Skeletal muscle cell (primary cell): Measurements from ENCODE around the gene ING1.
"Not testable (repeated sequence)": the region's sequence is repeated elsewhere in the genome, so short reads cannot be mapped to it uniquely, and the experiment has no call there.

Source experiments
- DNase-seq: peaks from one replicate; pipeline ENCODE4 v3.0.0-alpha.2; 2010; ENCODE audit warnings: low read depth
- H3K4me3 ChIP-seq: 2 replicates; pipeline ENCODE4 v1.5.1; 2011; ENCODE audit warnings: low read depth, mild to moderate bottlenecking, control low read depth, low read length, moderate library complexity

ING1 gene

DNA sequence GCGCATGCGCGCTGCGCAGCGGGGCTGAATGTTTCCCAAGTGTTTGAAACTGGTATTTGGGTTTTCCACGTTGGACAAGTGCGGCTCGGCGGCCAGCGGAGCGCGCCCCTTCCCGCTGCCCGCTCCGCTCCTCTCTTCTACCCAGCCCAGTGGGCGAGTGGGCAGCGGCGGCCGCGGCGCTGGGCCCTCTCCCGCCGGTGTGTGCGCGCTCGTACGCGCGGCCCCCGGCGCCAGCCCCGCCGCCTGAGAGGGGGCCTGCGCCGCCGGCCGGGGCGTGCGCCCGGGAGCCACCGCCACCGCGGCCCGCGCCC, at the start of gene ING1:
Gene ING1, plus strand, starts transcription at position 59 of the 311 bp plus-strand sequence. CDS start 450 bp downstream, outside the sequence.
- DNase-seq, result no peak
- H3K4me3 ChIP-seq, result peak within 1 kb of the TSS; percentile 97

DNA sequence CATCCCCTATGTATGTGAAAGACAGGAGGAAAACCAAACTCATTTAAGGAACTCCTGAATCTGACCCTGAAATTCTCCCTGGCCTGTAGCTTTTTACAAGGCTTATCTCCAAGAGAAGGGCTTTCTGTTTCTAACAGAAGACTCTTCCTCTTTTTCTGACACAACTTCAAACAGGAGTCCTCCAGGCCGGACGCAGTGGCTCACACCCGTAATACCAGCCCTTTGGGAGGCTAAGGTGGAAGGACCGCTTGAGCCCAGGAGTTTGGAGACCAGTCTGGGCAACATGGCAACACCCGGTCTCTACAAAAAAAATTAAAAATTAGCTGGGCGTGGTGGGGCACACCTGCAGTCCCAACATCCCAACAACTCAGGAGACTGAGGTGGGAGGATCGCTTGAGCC, 49.5 kb upstream of the ING1 start:
- no peak for DNase-seq
- H3K4me3 ChIP-seq, result no peak overlapping the region

DNA sequence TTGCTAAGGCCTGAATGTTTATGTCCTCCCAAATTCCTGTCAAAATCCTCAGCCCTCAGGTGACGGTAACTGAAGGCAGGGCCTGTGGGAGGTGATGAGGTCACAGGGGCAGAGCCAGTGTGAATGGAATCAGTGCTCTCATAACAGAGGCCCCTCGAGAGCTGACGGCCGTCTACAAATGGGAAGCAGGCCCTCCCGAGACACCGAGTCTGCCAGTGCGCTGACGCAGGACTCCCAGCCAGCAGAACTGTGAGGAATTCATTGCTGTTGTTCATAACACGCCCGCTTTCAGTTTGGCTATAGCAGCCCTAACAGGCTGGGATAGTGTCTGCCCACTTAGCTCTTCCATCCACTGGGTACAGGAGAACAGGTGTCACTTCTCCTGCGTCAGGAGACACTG, 48.8 kb upstream of the ING1 start:
- no peak for DNase-seq
- no peak overlapping the region for H3K4me3 ChIP-seq

DNA sequence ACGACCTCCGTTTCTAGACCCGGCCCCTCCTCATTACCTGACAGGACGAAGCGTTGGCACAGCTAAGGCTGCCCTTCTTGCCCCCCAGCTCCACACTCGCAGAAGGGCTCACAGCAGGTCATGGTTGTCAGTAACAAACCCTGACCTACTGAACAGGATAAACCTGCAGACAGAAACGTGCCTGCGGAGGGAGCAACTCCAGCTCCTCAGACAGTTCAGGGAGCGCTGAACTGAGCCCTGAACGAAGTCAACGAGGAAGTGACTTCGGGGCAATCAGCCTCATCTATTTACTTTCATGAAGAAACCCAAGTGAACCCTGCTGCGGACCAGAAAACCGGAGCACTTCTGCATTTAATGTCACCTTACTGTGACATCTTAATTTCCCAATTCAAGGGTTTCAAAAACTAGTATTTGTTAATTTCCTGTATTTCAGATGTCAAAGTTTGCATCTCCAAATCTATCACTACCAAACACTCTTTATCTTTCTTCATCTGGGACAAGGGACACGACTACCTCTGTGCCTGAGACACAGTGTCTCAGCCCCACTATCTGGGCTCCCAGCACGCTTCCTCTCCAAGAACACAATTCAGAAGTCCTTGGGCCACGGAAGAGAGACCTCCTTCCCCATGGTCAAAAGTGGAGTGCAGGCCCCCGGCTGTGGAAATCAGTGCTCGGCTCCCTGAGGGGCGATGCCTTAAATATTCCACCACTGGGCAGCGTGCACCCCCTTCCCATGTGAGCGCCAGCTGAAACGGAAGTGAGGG, 47.8 kb upstream of the ING1 start:
- no peak overlapping the region for H3K4me3 ChIP-seq
- no peak for DNase-seq

- no peak for DNase-seq
- no peak overlapping the region for H3K4me3 ChIP-seq
Measured at GRCh38 chr13:110666255-110666533, 47.3 kb upstream of the ING1 start.

DNA sequence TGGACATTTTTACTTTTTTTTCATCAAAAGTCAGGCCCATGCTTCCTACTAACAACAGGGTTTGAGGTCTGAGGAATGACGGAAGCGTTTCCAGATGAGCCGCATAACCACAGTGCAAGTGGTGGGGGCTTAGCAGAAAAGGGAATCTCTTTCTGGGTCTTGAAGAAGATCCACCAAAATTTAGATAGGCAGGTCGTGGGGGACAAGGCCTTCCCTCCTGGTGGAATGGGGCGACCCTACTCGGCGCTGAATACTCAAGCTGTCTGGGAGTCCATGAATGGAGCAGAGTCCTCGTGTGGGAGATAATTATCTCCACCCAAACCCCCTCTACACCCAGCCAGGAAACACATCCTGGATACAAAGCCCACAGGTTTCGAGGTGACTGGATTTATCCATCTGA, 44.5 kb upstream of the ING1 start:
- H3K4me3 ChIP-seq, result no peak overlapping the region
- no peak for DNase-seq

DNA sequence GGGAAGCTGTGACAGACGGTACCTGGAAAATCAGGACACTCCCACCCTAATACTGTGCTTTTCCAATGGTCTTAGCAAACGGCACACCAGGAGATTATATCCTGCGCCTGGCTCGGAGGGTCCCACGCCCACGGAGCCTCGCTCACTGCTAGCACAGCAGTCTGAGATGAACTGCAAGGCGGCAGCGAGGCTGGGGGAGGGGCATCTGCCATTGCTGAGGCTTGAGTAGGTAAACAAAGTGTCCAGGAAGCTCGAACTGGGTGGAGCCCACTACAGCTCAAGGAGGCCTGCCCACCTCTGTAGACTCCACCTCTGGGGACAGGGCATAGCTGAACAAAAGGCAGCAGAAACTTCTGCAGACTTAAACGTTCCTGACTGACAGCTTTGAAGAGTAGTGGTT, 43.7 kb upstream of the ING1 start:
- not testable (repeated sequence) for DNase-seq, H3K4me3 ChIP-seq

DNA sequence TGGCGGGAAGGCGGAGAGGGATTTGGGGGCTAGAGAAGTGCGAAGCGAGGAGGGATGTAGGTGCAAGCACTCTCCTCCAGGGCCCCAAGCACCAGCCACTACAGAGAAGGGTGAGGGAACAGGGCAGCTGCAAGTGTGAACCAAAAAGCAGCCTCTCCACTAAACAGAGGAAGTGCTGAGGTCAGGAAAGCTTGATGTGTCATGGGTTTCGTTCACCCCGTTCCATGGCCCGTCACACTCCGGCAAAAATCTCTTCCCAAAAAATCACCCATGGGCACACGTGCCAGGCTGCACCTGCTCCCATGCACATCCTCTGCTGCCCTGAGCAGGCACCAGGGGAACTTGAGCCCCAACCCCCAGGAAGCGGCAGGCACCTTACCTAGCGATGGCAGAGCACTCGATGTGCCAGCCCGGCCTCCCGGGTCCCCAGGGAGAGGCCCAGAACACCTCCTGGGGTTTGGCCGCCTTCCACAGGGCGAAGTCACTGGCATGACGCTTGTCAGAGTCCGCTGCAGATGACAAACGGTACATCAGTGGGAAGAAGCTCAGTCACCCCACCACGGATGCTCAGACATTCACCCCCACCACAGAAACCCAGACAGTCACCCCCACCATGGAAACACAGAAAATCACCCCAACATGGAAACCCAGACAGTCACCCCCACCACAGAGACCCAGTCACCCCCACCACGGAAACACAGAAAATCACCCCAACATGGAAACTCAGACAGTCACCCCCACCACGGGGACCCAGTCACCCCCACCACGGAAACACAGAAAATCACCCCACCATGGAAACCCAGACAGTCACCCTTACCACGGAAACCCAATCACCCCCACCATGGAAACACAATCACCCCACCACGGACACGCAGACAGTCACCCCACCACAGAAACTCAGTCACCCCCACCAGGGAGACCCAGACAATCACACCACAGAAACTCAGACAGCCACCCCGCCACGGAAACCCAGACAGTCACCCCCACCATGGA, 36.6 kb upstream of the ING1 start:
- DNase-seq, result no peak
- no peak overlapping the region for H3K4me3 ChIP-seq

DNA sequence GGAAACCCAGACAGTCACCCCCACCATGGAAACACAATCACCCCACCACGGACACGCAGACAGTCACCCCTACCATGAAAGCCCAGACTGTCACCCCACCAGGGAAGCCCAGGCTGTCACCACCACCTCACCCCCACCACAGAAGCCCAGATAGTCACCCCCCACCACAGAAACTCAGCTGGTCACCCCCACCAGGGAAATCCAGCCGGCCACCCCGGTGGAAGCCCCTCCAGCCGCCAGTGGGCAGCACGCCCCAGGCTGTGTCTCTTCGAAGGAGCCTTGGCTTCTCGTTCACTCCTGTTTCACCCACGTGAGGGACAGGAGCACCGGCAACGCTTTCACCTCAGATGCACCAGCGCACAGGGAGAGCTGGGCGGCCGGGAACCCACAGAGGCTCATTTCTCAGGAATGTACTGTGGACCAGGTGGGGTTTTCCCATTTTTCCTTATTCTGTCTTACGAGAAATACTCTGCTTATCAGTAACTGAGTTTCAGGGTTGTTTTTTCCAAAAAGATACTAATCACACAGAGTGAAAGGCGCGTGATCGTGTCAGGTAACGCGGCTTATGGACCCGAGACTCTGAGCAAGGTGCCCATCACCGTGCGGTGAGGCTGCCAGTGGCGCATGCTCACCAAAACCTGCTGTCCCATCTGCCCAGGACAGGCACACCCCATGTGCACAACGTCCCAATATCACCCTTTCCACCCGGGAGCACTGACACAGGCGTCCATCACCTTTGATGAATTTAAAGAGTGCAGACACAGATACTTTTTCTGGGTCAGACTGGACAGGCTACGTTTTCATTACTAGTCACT, 35.6 kb upstream of the ING1 start:
- no peak for DNase-seq
- H3K4me3 ChIP-seq, result no peak overlapping the region

GRCh38 chr13:110680852-110681251, 32.6 kb upstream of the ING1 start:
- DNase-seq, result no peak
- H3K4me3 ChIP-seq, result no peak overlapping the region

DNA sequence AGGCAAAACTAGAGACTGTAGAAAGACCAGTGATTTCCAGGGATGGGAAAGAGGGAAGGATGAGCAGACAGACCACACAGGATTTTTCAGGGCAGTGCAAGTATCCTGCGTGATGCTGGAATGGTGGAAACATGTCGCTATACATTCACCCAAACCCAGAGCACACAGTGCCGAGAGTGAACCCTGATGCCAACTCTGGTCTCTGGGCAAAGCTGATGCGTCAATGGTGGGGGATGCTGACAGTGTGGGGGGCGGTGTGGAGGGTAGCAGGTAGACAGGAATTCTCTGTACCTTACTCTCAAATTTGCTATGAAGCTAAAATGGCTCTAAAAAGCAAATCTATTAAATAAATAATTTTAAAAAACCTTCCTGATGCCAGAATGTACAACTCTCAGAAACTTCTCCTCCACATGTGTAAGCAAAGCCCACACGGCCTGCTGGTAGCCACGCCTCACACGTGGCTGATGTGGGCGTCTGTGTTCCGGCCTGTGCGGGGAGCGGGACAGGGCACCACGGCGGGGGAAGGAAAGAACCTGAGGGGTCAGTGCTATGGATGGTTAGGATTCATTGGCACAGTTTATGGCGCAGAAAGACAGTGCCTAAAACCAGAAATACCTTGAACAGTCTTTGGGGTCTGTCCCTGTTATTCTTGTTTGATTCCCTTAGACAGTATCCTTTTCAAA, 31.5 kb upstream of the ING1 start:
- DNase-seq, result no peak

DNA sequence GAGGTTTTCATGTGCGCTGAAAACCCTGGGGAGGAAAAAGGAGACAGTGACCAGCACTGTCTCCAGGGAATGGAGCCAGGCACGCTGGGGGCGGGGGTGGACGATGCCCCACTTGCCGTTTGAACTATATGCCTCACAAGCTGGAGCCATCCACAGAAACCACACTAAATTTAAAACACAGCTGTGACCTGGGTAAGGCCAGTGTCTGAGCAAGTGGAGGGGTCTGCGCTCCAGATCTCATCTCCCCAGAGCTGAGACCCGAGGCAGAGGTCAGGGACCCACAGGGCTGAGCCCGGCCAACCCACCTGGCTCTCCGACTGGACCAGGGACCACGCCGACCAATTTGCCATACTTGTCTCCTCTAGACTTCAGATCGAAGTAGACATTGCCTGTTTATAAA, 30.8 kb upstream of the ING1 start:
- no peak for DNase-seq
- no peak overlapping the region for H3K4me3 ChIP-seq

More for the DNA sequence above, 31.5 kb upstream of the ING1 start:
- no peak overlapping the region for H3K4me3 ChIP-seq

DNA sequence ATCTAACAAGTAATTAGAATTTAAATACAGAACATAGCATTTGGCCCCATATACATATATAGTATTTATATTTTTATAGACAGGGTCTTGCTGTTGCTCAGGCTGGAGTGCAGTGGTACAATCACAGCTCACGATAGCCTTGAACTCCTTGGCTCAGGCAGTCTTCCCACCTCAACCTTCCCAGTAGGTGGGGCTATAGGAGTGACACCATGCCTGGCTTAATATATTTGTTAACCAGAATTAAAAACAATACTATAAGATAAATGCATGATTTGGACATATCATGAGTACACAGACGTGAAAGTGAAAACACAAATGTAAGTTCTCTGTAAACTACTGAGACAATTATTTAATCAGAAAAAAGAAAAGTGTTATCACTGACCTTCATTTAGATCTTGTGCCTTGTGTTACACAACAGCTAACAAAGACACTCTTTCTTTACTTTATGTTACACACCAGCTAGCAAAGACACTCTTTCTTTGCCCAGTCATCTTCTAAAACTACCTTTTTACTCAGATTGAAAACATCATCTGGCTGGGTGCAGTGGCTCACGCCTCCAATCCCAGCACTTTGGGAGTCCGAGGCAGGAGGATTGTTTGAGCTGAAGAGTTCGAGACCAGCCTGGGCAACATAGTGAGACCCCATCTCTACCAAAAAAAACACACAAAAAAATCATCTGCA, 30.2 kb upstream of the ING1 start:
- H3K4me3 ChIP-seq, result no peak overlapping the region
- no peak for DNase-seq

DNA sequence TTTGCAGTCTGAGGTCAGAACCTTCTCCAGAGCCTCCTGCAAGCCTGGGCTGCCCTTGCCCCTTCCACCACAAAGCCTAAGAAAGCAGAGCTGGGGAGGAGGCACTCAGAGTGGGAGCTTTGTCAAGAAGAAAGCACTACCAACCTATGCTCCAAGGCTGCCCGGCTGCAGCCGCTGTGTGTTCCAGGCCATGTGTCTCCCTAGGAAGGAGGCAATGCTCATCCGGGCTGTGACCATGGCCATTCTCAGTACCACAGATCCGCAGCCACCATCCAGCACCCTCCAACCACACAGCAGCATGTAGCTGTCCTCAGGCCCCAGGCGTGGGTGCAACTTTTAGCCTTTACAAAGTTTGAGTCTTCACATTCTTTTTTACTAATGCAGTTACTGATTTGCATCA, 29.6 kb upstream of the ING1 start:
- no peak for DNase-seq
- no peak overlapping the region for H3K4me3 ChIP-seq

DNA sequence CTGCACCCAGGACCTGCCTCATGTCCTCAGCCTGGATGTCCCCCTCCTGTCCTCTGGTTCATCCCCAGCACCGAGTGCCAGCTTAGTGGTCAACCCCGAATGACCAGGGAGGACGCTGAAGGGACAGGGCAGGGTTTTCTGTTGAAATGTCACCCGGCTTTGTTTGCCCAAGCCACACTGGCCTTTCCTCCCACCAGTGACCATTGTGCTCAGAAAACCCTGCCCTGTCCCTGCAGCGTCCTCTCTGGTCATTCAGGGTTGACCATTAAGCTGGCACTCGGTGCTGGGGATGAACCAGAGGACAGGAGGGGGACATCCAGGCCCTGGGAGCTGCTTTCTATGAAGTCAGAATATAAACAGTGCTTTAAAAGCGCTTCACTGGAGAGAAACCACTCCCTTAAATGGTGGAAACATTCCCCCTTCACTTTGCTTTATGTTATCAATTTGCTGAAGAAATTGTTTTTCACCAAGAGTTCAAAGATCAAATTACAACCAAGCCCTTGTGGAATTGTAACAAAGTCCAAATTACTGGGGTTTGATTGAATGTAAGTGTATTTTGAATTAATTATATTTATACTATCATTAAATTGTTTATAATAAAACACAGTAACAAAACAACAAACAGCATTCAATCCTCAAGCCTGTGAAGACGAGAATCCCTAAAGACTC, 29.0 kb upstream of the ING1 start:
- no peak for DNase-seq
- H3K4me3 ChIP-seq, result no peak overlapping the region

DNA sequence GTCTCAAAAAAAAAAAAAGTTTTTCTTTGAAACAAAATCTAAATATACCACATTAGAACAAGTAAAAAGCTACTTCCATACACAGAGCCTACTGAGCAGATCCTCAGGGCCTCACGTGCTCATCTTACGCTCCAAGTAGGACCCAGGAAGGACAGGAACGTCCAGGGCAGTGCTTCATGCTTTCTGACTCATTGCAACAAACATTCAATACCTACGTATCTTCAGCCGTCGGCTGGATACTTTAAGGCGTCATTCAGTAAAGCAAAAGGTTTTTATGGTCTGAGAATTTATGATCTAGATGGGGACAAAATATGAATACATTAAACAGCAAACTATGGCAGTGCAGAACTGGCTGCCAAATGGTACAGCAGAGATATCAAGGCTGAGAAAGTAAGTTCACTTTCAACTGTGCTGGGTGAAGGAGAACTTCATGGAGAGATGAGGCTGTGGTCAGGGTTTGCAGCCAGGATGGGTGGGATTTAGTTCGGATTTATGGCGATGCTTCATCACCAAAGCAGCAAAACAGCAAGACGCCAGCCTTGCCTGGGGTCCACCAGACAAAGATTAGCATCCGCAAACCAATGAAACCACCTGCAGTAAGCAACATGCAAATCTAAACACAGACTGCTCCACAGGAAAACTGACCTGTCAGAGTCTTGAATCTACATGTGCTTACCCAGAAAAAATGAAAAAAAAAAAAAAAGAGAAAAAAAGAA, 28.0 kb upstream of the ING1 start:
- H3K4me3 ChIP-seq, result no peak overlapping the region
- DNase-seq, result peak; percentile 36

GRCh38 chr13:110687736-110688135, 25.8 kb upstream of the ING1 start:
- no peak overlapping the region for H3K4me3 ChIP-seq
- no peak for DNase-seq

DNA sequence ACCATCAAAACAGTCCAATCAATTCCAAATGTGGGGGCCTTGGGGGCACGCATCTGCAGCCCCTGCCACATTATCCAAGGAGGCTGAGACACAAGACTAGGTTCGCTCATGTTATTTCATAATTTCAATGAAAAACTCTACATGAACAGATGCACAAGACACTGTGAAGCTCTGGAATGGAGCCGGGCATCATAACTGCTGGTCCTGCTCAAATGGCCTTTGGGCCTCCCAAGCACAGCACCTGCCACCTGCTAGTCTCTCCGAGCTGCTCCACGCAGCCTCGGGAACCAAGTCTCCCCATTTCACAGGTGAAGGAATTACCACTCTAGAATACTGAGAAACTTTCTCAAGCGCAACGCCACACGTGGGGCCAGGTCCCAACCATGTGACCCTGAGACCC, 24.5 kb upstream of the ING1 start:
- no peak overlapping the region for H3K4me3 ChIP-seq
- DNase-seq, result no peak
